HG02870 (cell line): ENCODE measurements around the gene HEATR5A.
"Not testable (repeated sequence)": the region's sequence is repeated elsewhere in the genome, so short reads cannot be mapped to it uniquely, and the experiment has no call there.

Experiments used
- ATAC-seq: cut with Tn5 transposase; IDR thresholded peaks from one replicate; pipeline ENCODE4 v1.9.1; 2021; ENCODE audit warnings: mild to moderate bottlenecking, moderate library complexity; ENCODE audit not compliant: unreplicated experiment

HEATR5A gene

GRCh38 chr14:31261859-31262731, 158.3 kb downstream of the HEATR5A start:
- no peak for ATAC-seq

DNA sequence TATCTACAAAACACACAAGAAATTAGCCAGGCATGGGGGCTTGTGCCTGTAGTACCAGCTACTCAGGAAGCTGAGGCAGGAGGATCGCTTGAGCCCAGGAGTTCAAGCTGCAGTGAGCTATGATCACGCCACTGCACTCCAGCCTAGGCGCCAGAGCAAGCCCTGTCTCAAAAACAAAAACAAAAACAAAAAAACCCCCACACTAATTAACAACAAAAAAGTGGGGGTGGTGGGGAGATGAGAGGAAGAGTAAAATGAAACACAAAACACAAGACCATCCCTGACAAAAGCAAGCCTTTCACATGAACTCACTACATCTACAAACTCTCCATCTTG, 158.9 kb downstream of the HEATR5A start:
- ATAC-seq: no peak

GRCh38 chr14:31259040-31259435, 161.3 kb downstream of the HEATR5A start:
- ATAC-seq: not testable (repeated sequence)

- ATAC-seq: no peak
These were observed 161.8 kb downstream of the HEATR5A start for GRCh38 chr14:31258427-31259039.

GRCh38 chr14:31257554-31258426, 162.6 kb downstream of the HEATR5A start:
- ATAC-seq: not testable (repeated sequence)

- no peak for ATAC-seq
These were observed 163.2 kb downstream of the HEATR5A start for GRCh38 chr14:31257244-31257553.

DNA sequence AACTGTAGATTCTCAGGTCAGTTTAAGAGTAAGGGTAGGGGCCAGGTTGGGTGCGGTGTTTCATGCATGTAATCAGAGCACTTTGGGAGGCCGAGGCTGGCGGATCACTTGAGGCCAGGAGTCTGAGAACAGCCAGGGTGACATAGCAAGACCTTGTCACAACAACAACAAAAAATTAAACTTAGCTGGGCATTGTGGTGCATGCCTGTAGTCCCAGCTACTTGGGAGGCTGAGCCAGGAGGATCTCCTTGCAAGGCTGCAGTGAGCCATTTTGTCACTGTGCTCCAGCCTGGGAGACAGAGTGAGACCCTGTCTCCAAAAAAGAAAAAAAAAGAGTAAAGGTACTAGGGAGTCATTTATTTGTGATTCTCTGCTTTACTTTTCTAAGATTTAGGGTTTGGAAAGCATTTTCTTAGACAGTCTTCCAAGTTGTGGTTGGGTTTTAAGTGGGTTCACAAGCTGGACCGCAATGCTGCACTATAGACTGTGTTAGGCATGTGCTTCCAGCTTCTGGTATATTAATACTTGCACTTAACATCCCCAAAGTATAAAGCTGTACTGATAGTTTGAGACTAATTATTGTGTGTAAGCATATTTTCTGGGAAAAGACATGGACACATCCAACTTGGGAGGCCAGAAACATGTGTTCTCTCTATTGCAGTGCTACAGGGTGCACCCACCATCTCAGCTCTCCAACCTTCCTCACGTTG, 163.7 kb downstream of the HEATR5A start:
- ATAC-seq: no peak

DNA sequence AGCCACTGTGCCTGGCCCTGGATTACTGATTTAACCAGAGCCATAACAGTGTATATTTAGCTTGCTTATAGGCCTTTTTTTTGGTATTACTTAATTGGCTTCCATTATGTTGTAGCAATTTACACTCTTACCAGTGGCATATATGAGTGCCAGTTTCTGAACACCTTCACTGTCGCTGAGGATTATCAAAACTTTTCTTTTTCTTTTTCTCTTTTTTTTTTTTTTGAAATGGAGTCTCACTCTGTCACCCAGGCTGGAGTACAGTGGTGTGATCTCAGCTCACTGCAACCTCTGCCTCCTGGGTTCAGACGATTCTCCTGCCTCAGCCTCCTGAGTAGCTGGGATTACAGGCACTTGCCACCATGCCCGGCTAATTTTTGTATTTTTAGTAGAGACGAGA, 164.4 kb downstream of the HEATR5A start:
- ATAC-seq: not testable (repeated sequence)

- ATAC-seq: no peak
These were observed 165.1 kb downstream of the HEATR5A start for GRCh38 chr14:31255286-31255685.

- no peak for ATAC-seq
These were observed 166.4 kb downstream of the HEATR5A start for GRCh38 chr14:31253746-31254471.

DNA sequence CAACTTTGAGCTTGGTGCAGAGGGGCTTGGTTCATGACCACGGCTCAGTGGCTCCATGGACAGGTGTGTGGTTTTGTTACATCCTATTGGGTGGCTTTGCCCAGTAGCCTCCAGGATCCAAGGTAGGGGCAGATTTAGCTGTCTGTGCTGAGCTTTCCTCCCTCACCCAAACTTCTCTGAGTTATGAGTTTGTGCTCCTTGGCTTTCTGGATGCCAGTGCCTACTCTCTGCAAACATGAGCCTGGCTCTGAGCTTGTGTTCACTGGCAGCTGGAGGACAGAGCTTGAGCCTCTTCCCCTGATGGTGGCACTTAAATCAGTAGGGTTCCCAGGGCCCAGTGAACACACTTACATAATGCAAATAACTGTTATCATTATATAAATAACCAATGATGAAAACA, 167.5 kb downstream of the HEATR5A start:
- ATAC-seq: no peak

GRCh38 chr14:31251028-31251958, 169.1 kb downstream of the HEATR5A start:
- ATAC-seq: no peak

DNA sequence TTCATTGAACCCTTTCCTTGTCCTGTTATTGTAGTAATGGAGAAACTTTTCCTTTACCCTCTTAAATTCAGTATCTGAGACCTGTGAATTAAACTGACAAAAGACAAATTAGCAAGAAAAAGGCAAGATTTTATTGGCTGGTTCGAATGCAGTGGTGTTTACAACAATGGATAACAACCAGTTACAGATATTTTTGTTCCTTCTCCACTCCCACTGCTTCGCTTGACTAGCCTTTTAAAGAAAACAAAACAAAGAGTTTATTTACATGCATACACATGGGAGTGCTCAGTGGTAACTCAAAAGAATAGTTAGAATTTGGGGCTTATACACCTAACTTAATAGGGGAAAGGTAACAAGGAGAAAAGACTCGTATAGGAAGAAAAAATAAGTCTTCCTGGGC, 175.7 kb downstream of the HEATR5A start:
- ATAC-seq: no peak

DNA sequence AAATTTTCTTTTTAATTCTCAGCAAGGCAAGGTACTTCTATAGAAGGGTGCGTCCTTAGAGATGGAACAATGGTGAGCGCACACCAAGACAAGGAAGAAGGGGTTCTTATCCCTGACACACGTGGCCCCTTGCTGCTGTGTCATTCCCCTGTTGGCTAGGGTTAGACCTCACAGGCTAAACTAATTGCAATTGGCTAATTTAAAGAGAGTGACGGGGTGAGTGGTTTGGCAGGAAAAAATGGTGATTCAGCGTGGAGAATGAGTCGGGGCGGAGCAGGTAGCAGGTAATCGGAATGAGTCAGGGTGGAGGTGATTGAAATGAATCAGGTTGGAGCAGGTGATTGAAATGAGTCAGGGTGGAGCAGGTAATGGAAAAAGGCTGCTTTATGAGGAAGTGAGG, 176.5 kb downstream of the HEATR5A start:
- ATAC-seq: no peak

GRCh38 chr14:31242161-31242940, 178.0 kb downstream of the HEATR5A start:
- ATAC-seq: not testable (repeated sequence)
